Prostate gland (tissue), 2 donors: Measurements from ENCODE around the gene BASP1. TPM values are rescaled to one million over a fixed set of nuclear protein-coding genes. Genes with fewer than 3 reads are reported as not detected.

Experiments
- DNase-seq: peaks from one replicate; pipeline ENCODE4 v3.0.0-alpha.2; 2019; ENCODE audit warnings: low spot score
- H3K27ac ChIP-seq, 2 donors: fragments of 200-600 bp; sonication (generic); 2 replicates each; pipeline ENCODE4 v1.5.1; 2017 to 2019
- H3K27me3 ChIP-seq: fragments of 200-600 bp; sonication (generic); replicated peaks from 2 replicates; pipeline ENCODE4 v1.5.1; 2019; ENCODE audit not compliant: insufficient read depth
- H3K36me3 ChIP-seq, 2 donors: fragments of 200-600 bp; sonication (generic); 1 replicate in 1 of 2; 2 replicates in 1 of 2; pipeline versions ENCODE4 v1.5.1 to v1.8.1; 2017 to 2019
- H3K4me1 ChIP-seq: fragments of 200-600 bp; sonication (generic); replicated peaks from 2 replicates; pipeline ENCODE4 v1.5.1; 2019
- H3K4me3 ChIP-seq, 2 donors: fragments of 200-600 bp; sonication (generic); 2 replicates each; pipeline ENCODE4 v1.5.1; 2017 to 2019
- H3K9me3 ChIP-seq: fragments of 200-600 bp; sonication (generic); 2 replicates; pipeline ENCODE4 v1.5.1; 2017
- POLR2A ChIP-seq: fragments of 450-650 bp; IDR thresholded peaks from one replicate; pipeline ENCODE4 v1.6.1; 2016; ENCODE audit warnings: antibody characterized with exemption, mild to moderate bottlenecking
- POLR2AphosphoS5 ChIP-seq: sonication (generic); formaldehyde crosslinking; IDR thresholded peaks from one replicate; pipeline ENCODE4 v1.6.1; 2017; ENCODE audit warnings: antibody characterized with exemption
- WGBS: methylation state at CpG from one replicate; pipeline ENCODE4 v1.1.5; 2018; 5-methylcytosine and 5-hydroxymethylcytosine counted together
- intact Hi-C: fragments of 100-400 bp; cut with DNase I; formaldehyde crosslinking; loops from one replicate; pipeline ENCODE4 v1.14.2; 2022
- total RNA-seq, 2 donors: library from RNA; depleted of rRNA; stranded (reverse); fragments of >200 nt; gene quantifications; one replicate each; pipeline ENCODE4 v1.1.0, GENCODE V29; 2016
- TF ChIP-seq, protein P1 (sequence below), 4 experiments: fragments of 200-600 bp in 2 of 4; fragments of 450-650 bp in 2 of 4; sonication (generic) in 2 of 4; IDR thresholded peaks; 1 replicate in 3 of 4; 2 replicates in 1 of 4; pipeline ENCODE4 v1.5.1; 2016 to 2019; ENCODE audit warnings: antibody characterized with exemption in 4 of 4, mild to moderate bottlenecking in 2 of 4, moderate library complexity in 2 of 4

BASP1 gene
- total RNA-seq, 2 donors from 2014 or later = 142 to 346 TPM

DNA sequence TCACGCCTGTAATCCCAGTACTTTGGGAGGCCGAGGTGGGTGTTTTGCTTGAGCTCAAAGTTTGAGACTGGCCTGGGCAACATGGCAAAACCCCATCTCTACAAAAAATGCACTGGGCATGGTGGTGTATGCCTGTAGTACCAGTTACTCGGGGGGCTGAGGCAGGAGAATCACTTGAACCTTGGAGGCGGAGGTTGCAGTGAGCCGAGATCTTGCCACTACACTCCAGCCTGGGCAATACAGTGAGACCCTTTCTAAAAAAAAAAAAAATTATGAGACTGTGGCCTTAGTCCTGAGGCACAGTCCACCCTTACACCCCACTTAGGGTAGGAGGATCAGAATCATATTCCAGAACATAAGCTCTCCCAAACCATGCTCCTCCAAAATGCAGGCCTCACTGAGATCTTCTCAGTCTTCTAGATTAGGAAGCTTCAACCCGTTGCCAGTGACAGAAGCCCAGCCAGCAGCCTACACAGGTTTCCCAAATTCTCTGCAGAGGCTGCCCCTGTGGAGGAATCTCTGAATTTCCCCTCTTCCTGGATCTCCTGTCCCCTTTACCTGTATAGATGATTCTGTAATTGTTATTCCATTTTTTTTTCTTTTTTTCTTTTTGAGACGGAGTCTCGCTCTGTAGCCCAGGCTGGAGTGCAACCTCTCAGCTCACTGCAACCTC is 77.3 kb downstream of the BASP1 start:
- WGBS = 88% methylated on average over 8 of the region's 8 CpGs
- intact Hi-C loops = no loop called here
- H3K36me3 ChIP-seq = no peaks in the 10 kb centered on the region
- no peaks in the 10 kb centered on the region for H3K27me3 ChIP-seq
- DNase-seq = no peak
- no peak overlapping the region for H3K27ac ChIP-seq
- H3K4me1 ChIP-seq = no peaks in the 10 kb centered on the region
- TF ChIP-seq POLR2A = no peak
- TF ChIP-seq, protein P1, sequence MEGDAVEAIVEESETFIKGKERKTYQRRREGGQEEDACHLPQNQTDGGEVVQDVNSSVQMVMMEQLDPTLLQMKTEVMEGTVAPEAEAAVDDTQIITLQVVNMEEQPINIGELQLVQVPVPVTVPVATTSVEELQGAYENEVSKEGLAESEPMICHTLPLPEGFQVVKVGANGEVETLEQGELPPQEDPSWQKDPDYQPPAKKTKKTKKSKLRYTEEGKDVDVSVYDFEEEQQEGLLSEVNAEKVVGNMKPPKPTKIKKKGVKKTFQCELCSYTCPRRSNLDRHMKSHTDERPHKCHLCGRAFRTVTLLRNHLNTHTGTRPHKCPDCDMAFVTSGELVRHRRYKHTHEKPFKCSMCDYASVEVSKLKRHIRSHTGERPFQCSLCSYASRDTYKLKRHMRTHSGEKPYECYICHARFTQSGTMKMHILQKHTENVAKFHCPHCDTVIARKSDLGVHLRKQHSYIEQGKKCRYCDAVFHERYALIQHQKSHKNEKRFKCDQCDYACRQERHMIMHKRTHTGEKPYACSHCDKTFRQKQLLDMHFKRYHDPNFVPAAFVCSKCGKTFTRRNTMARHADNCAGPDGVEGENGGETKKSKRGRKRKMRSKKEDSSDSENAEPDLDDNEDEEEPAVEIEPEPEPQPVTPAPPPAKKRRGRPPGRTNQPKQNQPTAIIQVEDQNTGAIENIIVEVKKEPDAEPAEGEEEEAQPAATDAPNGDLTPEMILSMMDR (IDR thresholded peaks at IDR 0.05) = no peak
- no peak for TF ChIP-seq POLR2AphosphoS5
- H3K4me3 ChIP-seq = no peak overlapping the region
- no peaks in the 10 kb centered on the region for H3K9me3 ChIP-seq

DNA sequence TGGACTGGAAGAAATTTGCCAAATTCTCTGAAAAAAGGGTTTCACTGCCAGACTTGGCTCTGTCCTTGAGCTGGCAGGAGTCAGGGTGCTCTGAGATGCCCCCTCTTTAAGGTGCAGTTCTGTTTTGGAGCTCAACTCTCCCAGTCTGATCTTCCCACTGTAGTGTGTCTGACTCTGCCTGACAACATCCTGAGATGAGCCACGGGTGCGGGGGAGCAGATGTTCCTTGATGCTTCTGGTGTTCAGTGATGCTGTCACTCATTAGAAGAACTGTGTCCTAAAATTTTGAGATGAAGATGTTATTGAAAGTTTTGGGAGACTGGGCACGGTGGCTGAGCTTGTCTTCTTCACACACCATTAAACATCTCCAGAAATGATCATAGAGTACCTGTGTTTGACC is 78.2 kb downstream of the BASP1 start:
- TF ChIP-seq, protein P1 (IDR thresholded peaks at IDR 0.05) = no peak
- TF ChIP-seq POLR2A = no peak
- TF ChIP-seq POLR2AphosphoS5 = no peak
- intact Hi-C loops = no loop called here
- H3K36me3 ChIP-seq = no peaks in the 10 kb centered on the region
- no peaks in the 10 kb centered on the region for H3K27me3 ChIP-seq
- H3K4me1 ChIP-seq = no peaks in the 10 kb centered on the region
- 80% methylated on average over 3 of the region's 3 CpGs for WGBS
- H3K4me3 ChIP-seq = no peak overlapping the region
- H3K9me3 ChIP-seq = no peaks in the 10 kb centered on the region
- H3K27ac ChIP-seq = no peak overlapping the region
- no peak for DNase-seq

DNA sequence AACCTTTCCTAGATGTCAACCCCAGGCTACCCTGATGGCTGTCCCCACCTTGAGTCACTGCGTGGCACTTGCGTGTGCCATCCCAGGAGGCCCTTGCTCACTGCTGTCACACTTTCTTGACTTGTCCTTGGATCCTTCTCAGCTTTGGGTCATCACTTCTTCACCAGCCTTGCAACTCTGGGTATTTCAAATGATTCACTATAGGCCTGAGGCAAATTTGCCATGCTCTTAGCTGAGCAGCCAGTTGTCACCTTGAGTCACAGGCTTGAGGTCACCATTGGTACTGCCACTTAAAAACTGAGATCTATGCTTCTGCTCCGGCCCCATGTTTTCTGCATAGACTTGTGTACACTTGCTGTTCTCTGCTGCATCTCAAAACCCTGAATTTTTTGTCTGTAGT is 84.7 kb downstream of the BASP1 start:
- H3K9me3 ChIP-seq = no peaks in the 10 kb centered on the region
- no peak overlapping the region for H3K4me3 ChIP-seq
- 94% methylated on average over 3 of the region's 3 CpGs for WGBS
- DNase-seq = no peak
- TF ChIP-seq, protein P1 (IDR thresholded peaks at IDR 0.05) = no peak
- TF ChIP-seq POLR2AphosphoS5 (no peak), POLR2A (no peak)
- intact Hi-C loops = no loop called here
- no peaks in the 10 kb centered on the region for H3K36me3 ChIP-seq
- H3K4me1 ChIP-seq = no peaks in the 10 kb centered on the region
- no peaks in the 10 kb centered on the region for H3K27me3 ChIP-seq
- H3K27ac ChIP-seq = no peak overlapping the region

DNA sequence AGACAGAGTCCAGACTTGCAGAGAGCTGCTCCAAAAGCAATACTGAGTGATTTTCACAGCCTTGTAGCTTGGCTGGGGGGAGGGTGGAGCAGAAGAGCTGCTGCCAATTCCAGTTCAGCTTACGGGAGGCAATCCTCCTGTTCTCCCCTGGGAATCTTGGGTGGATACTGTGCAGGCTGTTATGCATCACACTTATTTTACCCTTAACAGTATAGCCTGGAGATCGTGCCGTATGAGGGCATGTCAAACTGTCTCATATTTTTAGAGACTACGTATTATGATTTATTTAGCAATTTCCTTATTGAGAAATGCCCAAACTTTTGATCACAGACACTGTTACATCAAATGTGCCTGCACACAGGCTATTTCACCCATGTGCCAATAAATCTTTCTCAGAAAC is 85.2 kb downstream of the BASP1 start:
- Histone ChIP-seq H3K4me1 (no peaks in the 10 kb centered on the region), H3K27me3 (no peaks in the 10 kb centered on the region), H3K4me3 (no peak overlapping the region), H3K36me3 (no peaks in the 10 kb centered on the region), H3K9me3 (no peaks in the 10 kb centered on the region), H3K27ac (no peak overlapping the region)
- no peak for DNase-seq
- 48% methylated on average over 4 of the region's 4 CpGs for WGBS
- TF ChIP-seq POLR2A = no peak
- TF ChIP-seq POLR2AphosphoS5 = no peak
- TF ChIP-seq, protein P1 (IDR thresholded peaks at IDR 0.05) = no peak
- intact Hi-C loops = no loop called here

DNA sequence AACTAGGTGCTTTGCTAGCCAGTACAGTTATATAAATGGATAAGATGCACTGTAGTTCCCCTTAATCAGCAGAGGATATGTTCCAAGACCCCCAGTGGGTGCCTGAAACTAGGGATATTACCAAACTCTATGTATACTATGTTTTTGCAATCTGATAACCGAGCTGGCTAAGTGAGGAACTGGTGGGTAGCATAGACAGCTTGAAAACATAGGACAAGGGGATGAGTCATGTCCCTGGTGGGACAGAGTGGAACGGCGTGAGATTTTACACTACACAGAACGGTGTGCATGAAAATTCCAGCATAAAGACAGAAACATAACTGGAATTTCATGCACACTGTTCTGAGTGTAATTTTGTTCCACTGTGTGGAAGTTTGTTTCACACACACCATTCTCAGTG is 86.9 kb downstream of the BASP1 start:
- Histone ChIP-seq H3K9me3 (no peaks in the 10 kb centered on the region), H3K27ac (no peak overlapping the region), H3K4me1 (no peaks in the 10 kb centered on the region), H3K27me3 (no peaks in the 10 kb centered on the region), H3K36me3 (no peaks in the 10 kb centered on the region), H3K4me3 (no peak overlapping the region)
- intact Hi-C loops = no loop called here
- no peak for DNase-seq
- no peak for TF ChIP-seq POLR2AphosphoS5
- no peak for TF ChIP-seq POLR2A
- WGBS = 84% methylated on average over 4 of the region's 4 CpGs
